HepG2 (cell line): ENCODE results near the gene RERE. TPM values are rescaled to one million over a fixed set of nuclear protein-coding genes. Genes with fewer than 3 reads are reported as not detected.

ENCODE experiments used
- ASH2L ChIP-seq: fragments of 300-600, 200-600 bp; sonication (generic); IDR thresholded peaks from 2 replicates; pipeline ENCODE4 v1.7.0; 2017; ENCODE audit warnings: low read depth, mild to moderate bottlenecking, moderate library complexity, mixed read lengths, low read length; ENCODE audit not compliant: insufficient read length
- BHLHE40 ChIP-seq: IDR thresholded peaks from 2 replicates; pipeline ENCODE4 v1.6.1; 2011; ENCODE audit warnings: low read length, improper control_type of control experiment
- FOXK1 ChIP-seq: sonication (generic); formaldehyde crosslinking; IDR thresholded peaks from 2 replicates; pipeline ENCODE4 v1.4.0; 2020; ENCODE audit warnings: low read depth, missing genetic modification reagents, borderline replicate concordance
- FOXO1 ChIP-seq: sonication (generic); formaldehyde crosslinking; IDR thresholded peaks from 2 replicates; pipeline ENCODE4 v1.4.0; 2020; ENCODE audit warnings: missing genetic modification reagents
- HMGA1 ChIP-seq: sonication (generic); formaldehyde crosslinking; conservative IDR thresholded peaks from 2 replicates; pipeline ENCODE4 v1.4.0; 2020; ENCODE audit warnings: missing genetic modification reagents
- MED8 ChIP-seq: sonication (generic); formaldehyde crosslinking; IDR thresholded peaks from 2 replicates; pipeline ENCODE4 v1.8.1; 2023; ENCODE audit warnings: mild to moderate bottlenecking, missing genetic modification reagents; ENCODE audit not compliant: insufficient replicate concordance
- MEF2D ChIP-seq: sonication (generic); formaldehyde crosslinking; IDR thresholded peaks from 2 replicates; pipeline ENCODE4 v1.5.1; 2020; ENCODE audit warnings: mild to moderate bottlenecking, missing genetic modification reagents
- MYNN ChIP-seq: sonication (generic); formaldehyde crosslinking; IDR thresholded peaks from 2 replicates; pipeline ENCODE4 v1.4.0; 2020; ENCODE audit warnings: mild to moderate bottlenecking, low read depth, missing genetic modification reagents
- NFIC ChIP-seq: IDR thresholded peaks from 2 replicates; pipeline ENCODE4 v1.6.1; 2012; ENCODE audit warnings: mild to moderate bottlenecking, low read length, inconsistent platforms
- PAF1 ChIP-seq: IDR thresholded peaks from 2 replicates; pipeline ENCODE4 v1.6.1; 2016; ENCODE audit warnings: missing genetic modification reagents, missing compliant biosample characterization
- PITX1 ChIP-seq: sonication (generic); formaldehyde crosslinking; IDR thresholded peaks from 2 replicates; pipeline ENCODE4 v1.5.1; 2020; ENCODE audit warnings: mild to moderate bottlenecking, missing genetic modification reagents
- SAP130 ChIP-seq: IDR thresholded peaks from 2 replicates; pipeline ENCODE4 v1.6.1; 2016; ENCODE audit warnings: low read depth
- SOX5 ChIP-seq: IDR thresholded peaks from 2 replicates; pipeline ENCODE4 v1.6.1; 2016; ENCODE audit warnings: borderline replicate concordance
- TCF7 ChIP-seq: sonication (generic); IDR thresholded peaks from 2 replicates; pipeline ENCODE4 v1.6.1; 2016; ENCODE audit warnings: antibody characterized with exemption, low read depth
- ZNF30 ChIP-seq: sonication (generic); formaldehyde crosslinking; IDR thresholded peaks from 2 replicates; pipeline ENCODE4 v1.5.0; 2020; ENCODE audit warnings: mild to moderate bottlenecking, missing genetic modification reagents
- ZNF326 ChIP-seq: sonication (generic); formaldehyde crosslinking; IDR thresholded peaks from 2 replicates; pipeline ENCODE4 v1.4.0; 2020; ENCODE audit warnings: missing genetic modification reagents, borderline replicate concordance
- ZNF333 ChIP-seq: sonication (generic); formaldehyde crosslinking; IDR thresholded peaks from 2 replicates; pipeline ENCODE4 v1.4.0; 2020; ENCODE audit warnings: mild to moderate bottlenecking, missing genetic modification reagents, borderline replicate concordance
- polyA plus RNA-seq, 8 experiments: library from polyadenylated mRNA; depleted of rRNA in 3 of 8; stranded (reverse) in 7 of 8; unstranded in 1 of 8; fragments of >200 nt; fragmentation: Illumina TruSeq in 4 of 8; extraction: Trizol in 4 of 8; gene quantifications; 2 replicates each; pipeline versions ENCODE4 v1.2.1 to v1.2.3, GENCODE V29; 2011 to 2016; ENCODE audit warnings: low read depth in 4 of 8, missing spikeins in 1 of 8, mixed read lengths in 1 of 8; ENCODE audit not compliant: insufficient read depth in 1 of 8
- total RNA-seq, 5 experiments: library from RNA; depleted of rRNA; stranded (reverse); fragments of >200 nt; fragmentation: Illumina TruSeq; extraction: Trizol; gene quantifications; 2 replicates each; pipeline ENCODE4 v1.2.3, GENCODE V29; 2016; ENCODE audit warnings: low read depth in 1 of 5
- TF ChIP-seq, protein P1 (sequence below): sonication (generic); formaldehyde crosslinking; IDR thresholded peaks from 2 replicates; pipeline ENCODE4 v1.4.0; 2020; ENCODE audit warnings: missing genetic modification reagents, borderline replicate concordance
- TF ChIP-seq, protein P2 (sequence below): sonication (generic); formaldehyde crosslinking; IDR thresholded peaks from 2 replicates; pipeline ENCODE4 v1.4.0; 2020; ENCODE audit warnings: mild to moderate bottlenecking, missing genetic modification reagents
- TF ChIP-seq, protein P3 (sequence below): sonication (generic); formaldehyde crosslinking; IDR thresholded peaks from 2 replicates; pipeline ENCODE4 v1.4.0; 2020; ENCODE audit warnings: missing genetic modification reagents
- TF ChIP-seq, protein P4 (sequence below): sonication (generic); formaldehyde crosslinking; IDR thresholded peaks from 2 replicates; pipeline ENCODE4 v1.8.0; 2022; ENCODE audit warnings: mild to moderate bottlenecking, missing genetic modification reagents
- TF ChIP-seq, protein P5 (sequence below): sonication (generic); formaldehyde crosslinking; IDR thresholded peaks from 2 replicates; pipeline ENCODE4 v1.5.0; 2020; ENCODE audit warnings: mild to moderate bottlenecking, missing genetic modification reagents, borderline replicate concordance
- TF ChIP-seq, protein P6 (sequence below): IDR thresholded peaks from 2 replicates; pipeline ENCODE4 v1.6.1; 2016

RERE gene
- total and polyA plus RNA-seq, 2 of the 13 experiments (the other 11 are each of a cell fraction or from before 2014, with no cell fraction given) = 18.3 to 21.9 TPM

DNA sequence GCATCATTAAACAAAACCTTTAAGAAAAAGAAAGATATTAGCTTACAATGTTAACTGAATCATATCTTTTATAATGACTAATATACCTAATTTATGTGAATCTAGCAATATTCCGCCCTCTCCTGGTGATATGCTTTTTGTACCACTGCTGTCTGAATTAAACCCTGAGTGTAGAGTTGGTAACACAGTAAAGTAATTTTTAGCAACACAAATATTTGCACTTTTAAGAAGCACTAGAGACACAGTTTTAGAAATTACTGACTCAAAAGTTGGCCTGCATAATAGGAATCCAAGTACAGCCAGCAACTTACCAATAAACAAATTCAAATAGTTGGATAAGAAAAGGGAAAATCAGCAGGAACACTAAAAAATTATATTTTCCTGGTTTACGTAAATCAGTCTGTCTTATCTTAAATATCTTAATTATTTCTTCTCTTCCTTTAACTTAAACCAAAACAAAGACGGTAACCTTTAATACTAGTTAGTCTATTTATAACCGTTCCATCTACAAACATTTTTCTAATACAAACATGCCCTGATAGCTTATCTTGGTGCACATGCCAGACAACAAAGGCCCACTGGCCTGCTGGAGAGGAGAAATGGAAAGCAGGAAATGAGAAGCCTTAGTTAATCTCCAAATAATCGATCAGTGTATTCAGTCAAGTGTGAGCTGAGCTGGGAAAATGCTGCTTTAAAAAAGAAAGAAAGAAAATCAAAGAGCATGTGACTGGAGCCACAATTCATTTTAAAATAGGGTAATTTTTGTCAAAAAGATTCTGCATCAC, 246.0 kb downstream of the RERE start (continued):
- TF ChIP-seq, protein P1, sequence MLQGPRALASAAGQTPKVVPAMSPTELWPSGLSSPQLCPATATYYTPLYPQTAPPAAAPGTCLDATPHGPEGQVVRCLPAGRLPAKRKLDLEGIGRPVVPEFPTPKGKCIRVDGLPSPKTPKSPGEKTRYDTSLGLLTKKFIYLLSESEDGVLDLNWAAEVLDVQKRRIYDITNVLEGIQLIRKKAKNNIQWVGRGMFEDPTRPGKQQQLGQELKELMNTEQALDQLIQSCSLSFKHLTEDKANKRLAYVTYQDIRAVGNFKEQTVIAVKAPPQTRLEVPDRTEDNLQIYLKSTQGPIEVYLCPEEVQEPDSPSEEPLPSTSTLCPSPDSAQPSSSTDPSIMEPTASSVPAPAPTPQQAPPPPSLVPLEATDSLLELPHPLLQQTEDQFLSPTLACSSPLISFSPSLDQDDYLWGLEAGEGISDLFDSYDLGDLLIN = no peak
- TF ChIP-seq SAP130 (CRISPR knock-in tag) = peak; percentile 73
- TF ChIP-seq, protein P2, sequence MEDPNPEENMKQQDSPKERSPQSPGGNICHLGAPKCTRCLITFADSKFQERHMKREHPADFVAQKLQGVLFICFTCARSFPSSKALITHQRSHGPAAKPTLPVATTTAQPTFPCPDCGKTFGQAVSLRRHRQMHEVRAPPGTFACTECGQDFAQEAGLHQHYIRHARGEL (CRISPR knock-in tag) = no peak
- TF ChIP-seq BHLHE40 = peak; percentile 60; the same call in 1 of the 2 replicates
- TF ChIP-seq FOXO1 (CRISPR knock-in tag) = peak; percentile 39; the same call in 1 of the 2 replicates
- peak; percentile 41 for TF ChIP-seq ASH2L
- TF ChIP-seq MYNN (CRISPR knock-in tag) = no peak
- no peak for TF ChIP-seq ZNF326 (CRISPR knock-in tag)
- peak; percentile 85 for TF ChIP-seq NFIC
- no peak for TF ChIP-seq HMGA1 (CRISPR knock-in tag)
- TF ChIP-seq MED8 = no peak
- TF ChIP-seq, protein P3, sequence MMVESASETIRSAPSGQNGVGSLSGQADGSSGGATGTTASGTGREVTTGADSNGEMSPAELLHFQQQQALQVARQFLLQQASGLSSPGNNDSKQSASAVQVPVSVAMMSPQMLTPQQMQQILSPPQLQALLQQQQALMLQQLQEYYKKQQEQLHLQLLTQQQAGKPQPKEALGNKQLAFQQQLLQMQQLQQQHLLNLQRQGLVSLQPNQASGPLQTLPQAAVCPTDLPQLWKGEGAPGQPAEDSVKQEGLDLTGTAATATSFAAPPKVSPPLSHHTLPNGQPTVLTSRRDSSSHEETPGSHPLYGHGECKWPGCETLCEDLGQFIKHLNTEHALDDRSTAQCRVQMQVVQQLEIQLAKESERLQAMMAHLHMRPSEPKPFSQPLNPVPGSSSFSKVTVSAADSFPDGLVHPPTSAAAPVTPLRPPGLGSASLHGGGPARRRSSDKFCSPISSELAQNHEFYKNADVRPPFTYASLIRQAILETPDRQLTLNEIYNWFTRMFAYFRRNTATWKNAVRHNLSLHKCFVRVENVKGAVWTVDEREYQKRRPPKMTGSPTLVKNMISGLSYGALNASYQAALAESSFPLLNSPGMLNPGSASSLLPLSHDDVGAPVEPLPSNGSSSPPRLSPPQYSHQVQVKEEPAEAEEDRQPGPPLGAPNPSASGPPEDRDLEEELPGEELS (CRISPR knock-in tag) = peak; percentile 93
- no peak for TF ChIP-seq ZNF30 (CRISPR knock-in tag)
- no peak for TF ChIP-seq ZNF333 (CRISPR knock-in tag)
- TF ChIP-seq TCF7 = peak; percentile 93
- peak; percentile 97 for TF ChIP-seq SOX5 (CRISPR knock-in tag)
- TF ChIP-seq, protein P4, sequence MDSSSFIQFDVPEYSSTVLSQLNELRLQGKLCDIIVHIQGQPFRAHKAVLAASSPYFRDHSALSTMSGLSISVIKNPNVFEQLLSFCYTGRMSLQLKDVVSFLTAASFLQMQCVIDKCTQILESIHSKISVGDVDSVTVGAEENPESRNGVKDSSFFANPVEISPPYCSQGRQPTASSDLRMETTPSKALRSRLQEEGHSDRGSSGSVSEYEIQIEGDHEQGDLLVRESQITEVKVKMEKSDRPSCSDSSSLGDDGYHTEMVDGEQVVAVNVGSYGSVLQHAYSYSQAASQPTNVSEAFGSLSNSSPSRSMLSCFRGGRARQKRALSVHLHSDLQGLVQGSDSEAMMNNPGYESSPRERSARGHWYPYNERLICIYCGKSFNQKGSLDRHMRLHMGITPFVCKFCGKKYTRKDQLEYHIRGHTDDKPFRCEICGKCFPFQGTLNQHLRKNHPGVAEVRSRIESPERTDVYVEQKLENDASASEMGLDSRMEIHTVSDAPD = 0 out of 2 replicates have a peak, but pooled peaks have one; percentile 0
- TF ChIP-seq, protein P5, sequence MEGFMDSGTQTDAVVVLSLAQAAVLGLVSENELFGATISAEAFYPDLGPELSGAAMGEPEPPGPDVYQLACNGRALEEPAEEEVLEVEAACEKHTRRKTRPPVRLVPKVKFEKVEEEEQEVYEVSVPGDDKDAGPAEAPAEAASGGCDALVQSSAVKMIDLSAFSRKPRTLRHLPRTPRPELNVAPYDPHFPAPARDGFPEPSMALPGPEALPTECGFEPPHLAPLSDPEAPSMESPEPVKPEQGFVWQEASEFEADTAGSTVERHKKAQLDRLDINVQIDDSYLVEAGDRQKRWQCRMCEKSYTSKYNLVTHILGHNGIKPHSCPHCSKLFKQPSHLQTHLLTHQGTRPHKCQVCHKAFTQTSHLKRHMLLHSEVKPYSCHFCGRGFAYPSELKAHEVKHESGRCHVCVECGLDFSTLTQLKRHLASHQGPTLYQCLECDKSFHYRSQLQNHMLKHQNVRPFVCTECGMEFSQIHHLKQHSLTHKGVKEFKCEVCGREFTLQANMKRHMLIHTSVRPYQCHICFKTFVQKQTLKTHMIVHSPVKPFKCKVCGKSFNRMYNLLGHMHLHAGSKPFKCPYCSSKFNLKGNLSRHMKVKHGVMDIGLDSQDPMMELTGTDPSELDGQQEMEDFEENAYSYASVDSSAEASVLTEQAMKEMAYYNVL (CRISPR knock-in tag) = peak; percentile 89
- TF ChIP-seq, protein P6, sequence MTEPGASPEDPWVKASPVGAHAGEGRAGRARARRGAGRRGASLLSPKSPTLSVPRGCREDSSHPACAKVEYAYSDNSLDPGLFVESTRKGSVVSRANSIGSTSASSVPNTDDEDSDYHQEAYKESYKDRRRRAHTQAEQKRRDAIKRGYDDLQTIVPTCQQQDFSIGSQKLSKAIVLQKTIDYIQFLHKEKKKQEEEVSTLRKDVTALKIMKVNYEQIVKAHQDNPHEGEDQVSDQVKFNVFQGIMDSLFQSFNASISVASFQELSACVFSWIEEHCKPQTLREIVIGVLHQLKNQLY (CRISPR knock-in tag) = peak; percentile 68; the same call in 1 of the 2 replicates
- 0 out of 2 replicates have a peak, but pooled peaks have one; percentile 19 for TF ChIP-seq FOXK1
- peak; percentile 86 for TF ChIP-seq PITX1 (CRISPR knock-in tag)
- TF ChIP-seq MEF2D = peak; percentile 99
- TF ChIP-seq PAF1 (CRISPR knock-in tag) = no peak
